GM19372 (cell line): ENCODE results near the gene HMG20A.

Source experiments
- ATAC-seq: cut with Tn5 transposase; IDR thresholded peaks from one replicate; pipeline ENCODE4 v1.9.1; 2021; ENCODE audit warnings: mild to moderate bottlenecking, low read depth, moderate library complexity; ENCODE audit not compliant: unreplicated experiment

Gene HMG20A

GRCh38 chr15:77425104-77425503 is 4.4 kb downstream of the HMG20A start:
- ATAC-seq: no peak

GRCh38 chr15:77426377-77426776 is 5.7 kb downstream of the HMG20A start:
- ATAC-seq: no peak

DNA sequence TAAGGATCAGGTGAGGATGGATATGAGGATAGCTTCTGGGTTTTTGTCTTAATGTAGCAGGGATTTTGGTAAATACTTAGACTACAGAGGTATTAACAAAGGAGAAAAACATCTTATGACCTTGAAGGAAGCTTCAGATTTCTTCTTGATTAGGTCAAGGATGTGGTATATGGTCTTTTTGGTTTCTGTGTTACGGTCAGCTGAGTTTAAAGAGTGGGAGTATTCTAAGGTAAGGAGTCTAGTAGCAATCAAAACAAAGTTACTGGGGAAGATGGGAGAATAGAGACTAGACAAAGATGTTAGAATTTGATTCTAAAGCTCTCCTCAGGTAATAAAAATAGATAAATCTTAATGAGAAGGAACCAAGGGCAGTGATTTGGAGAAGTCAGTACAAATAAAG is 6.2 kb downstream of the HMG20A start:
- no peak for ATAC-seq

DNA sequence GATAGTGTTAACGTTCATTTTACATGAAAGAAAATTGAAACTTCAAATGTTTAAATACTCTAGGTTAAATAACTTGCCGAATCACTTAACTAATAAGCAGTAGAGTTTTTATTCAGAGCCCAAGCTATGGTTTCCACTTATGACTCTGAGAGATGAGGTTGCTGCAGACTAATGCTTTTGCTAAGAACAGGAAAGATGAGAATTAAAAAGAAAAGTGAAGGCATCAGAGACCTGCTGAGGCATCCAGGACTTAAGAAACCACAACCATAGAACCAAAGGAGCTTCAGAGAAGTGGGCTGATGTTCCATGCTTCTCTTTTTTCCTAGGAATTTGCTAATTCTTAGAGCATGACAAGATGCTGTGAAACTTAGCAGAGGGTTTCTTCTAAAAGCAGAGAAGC is 9.5 kb downstream of the HMG20A start:
- no peak for ATAC-seq

GRCh38 chr15:77430652-77431051 is 10.0 kb downstream of the HMG20A start:
- no peak for ATAC-seq

DNA sequence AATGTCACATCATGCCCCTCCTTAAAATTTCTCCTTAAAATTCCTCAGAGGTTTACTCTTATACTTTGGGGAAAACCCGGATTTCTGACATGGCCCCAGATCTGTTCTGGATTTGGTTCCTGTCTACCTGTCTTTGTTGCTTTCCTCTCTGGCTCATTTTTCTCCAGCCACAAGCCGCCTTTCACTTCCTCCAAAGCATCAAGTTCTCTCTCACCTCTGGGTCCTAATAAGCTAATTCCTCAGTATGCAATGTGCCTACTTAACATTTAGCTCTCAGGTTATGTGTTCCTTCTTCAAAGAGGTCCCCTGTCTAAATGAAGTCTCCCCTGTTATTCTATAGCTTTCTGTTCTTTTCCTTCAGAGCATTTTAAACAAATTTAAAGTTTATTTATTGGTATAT is 16.1 kb downstream of the HMG20A start:
- ATAC-seq: no peak

DNA sequence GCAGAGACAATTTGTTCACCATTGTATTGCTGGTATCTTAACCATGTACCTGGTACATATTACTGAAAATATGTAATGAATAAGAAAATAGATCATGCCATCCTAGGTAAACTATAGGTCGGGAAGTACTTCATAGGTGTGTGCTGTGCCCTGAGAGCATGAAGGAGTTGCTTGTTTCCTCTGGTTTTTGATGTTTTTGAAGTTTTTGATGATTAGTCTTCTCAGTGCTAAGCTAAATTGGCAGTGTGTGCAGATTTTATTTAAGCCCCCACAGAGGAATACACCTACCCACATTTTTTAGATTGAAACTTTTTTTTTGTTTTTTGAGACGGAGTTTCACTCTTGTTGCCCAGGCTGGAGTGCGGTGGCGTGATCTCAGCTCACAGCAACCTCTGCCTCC is 16.6 kb downstream of the HMG20A start:
- no peak for ATAC-seq

GRCh38 chr15:77440378-77440999 is 19.8 kb downstream of the HMG20A start:
- ATAC-seq: peak; percentile 68

DNA sequence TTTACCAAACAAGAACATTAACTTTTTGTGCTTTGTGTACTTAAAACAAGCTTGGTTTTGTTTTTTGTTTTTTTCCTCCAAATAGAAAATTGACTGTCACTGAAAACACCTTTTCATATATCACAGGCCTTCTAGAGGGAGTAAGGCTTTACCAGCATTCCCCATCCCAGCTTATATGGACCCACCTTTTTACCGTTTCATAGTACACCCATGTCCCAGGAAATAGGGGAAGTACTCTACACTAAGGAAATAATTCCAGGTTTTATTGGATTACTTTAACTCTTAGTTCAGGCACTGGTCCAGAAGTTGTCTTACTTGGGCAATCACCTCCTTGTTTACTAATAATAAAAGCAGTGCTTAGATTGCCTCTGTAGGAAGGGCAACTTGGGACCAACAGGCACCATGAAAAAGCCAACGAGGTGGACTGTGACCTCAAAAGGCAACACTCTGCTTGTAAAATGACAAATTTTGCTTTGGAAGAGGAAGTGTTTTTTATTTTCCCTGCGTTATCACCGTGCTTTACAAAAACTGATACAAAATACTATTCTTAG is 26.2 kb downstream of the HMG20A start:
- no peak for ATAC-seq

DNA sequence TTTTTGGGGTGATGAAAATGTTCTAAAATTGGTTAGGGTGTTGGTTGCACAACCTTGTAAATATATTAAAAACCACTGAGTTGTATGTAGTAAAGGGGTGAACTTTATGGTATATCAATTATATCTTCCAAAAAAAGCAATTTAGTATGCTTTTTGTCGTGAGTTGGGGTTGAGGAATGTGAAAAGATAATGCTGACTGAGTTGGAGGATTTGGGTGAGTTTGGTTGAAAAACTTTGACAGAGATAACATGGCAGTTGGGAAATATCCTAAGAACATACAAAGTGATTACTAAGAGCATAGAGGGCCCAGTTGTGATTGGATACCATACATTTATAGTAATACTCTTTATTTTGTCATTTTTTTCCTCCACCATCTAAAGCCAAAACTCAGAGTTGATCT is 33.6 kb downstream of the HMG20A start:
- ATAC-seq: no peak

DNA sequence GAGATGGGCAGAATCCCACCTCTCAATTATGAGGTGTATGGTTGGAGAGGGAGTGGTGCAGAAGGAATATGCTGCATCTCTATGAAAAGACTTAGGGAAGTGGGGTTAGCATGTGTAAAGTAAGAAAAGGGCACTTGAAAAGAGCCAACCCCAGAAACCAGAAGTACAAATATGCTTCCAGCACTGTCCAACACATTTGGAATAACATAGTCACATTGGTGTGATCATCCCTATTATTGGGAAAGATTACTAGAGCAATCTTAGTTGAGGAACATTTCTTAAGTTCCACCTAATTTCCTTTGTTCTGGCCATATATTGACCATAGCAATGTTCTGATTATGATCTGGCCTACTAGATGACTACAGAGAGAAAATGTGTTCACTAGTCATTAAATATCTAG is 34.3 kb downstream of the HMG20A start:
- no peak for ATAC-seq

- ATAC-seq: no peak
These were observed 35.1 kb downstream of the HMG20A start for GRCh38 chr15:77455696-77456321.

GRCh38 chr15:77456746-77457145 is 36.1 kb downstream of the HMG20A start:
- no peak for ATAC-seq

- ATAC-seq: no peak
These were observed 36.7 kb downstream of the HMG20A start for GRCh38 chr15:77457191-77457904.

GRCh38 chr15:77457905-77458265 is 37.2 kb downstream of the HMG20A start:
- no peak for ATAC-seq

GRCh38 chr15:77459031-77459430 is 38.3 kb downstream of the HMG20A start:
- no peak for ATAC-seq

GRCh38 chr15:77461486-77461885 is 40.8 kb downstream of the HMG20A start:
- ATAC-seq: no peak

DNA sequence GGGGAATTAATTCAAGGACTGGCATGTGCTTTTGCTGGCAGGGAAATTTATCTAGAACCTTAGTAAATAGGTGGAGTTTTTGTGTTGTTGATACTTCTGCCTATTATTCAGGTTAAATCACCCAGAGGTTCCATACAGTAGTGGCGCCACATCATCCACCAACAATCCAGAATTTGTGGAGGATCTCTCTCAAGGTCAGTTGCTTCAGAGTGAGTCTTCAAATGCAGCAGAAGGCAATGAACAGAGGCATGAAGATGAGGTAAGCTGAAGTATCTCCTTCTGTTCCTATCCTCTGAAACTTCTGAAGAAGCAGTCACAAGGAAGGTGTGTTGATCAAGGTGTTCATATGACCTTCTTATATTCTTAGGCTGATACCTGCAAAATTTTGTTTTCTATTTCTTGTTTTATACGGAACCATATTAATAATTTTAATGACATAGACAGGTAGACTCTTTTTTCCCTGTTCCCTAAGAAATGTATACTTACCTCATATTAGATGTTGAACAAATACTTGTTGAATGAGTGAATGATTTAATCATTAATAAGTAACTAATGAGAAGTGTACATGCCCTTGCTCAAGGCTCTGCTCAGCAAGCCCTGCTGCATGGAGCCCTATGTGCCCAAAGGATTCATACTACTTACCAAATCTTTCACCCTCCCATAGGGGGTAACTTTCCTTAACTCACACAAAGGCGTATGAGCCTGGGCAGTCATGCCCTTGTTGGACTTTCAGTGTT is 43.6 kb downstream of the HMG20A start:
- ATAC-seq: no peak

GRCh38 chr15:77466521-77466920 is 45.8 kb downstream of the HMG20A start:
- ATAC-seq: no peak

DNA sequence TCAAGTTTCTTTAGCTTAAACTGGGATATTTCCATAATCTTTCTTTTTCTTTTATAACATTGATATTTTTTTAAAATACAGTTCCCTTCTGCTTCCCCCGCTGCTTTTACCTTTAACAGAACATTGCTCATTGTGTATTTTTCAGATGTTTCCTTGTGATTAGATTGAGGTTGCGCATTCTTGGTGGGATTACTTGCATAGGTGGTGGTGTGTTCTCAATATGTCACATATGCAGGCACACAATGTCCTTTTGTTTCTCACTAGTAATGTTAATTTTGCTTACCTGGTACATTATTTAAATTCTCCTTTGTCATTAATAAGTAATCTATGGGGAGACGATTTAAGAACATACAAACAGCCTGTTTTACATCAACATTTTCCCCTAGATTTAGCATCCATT is 48.2 kb downstream of the HMG20A start:
- ATAC-seq: no peak

- no peak for ATAC-seq
These were observed 49.5 kb downstream of the HMG20A start for GRCh38 chr15:77470235-77470634.
